GM12878 (cell line): ENCODE data around the gene PKMYT1.

Source experiments
- HDAC6 ChIP-seq: fragments of 200-600 bp; sonication (generic); IDR thresholded peaks from one replicate; pipeline ENCODE4 v1.8.0; 2017; ENCODE audit warnings: antibody characterized with exemption; ENCODE audit not compliant: unreplicated experiment
- RAD21 ChIP-seq: IDR thresholded peaks from 2 replicates; pipeline ENCODE4 v1.6.1; 2011; ENCODE audit warnings: mild to moderate bottlenecking, low read depth, low read length, moderate library complexity; ENCODE audit not compliant: insufficient read depth
- RCOR1 ChIP-seq: conservative IDR thresholded peaks from 2 replicates; pipeline ENCODE4 v1.6.1; 2012; ENCODE audit warnings: low read depth, low read length, improper control_type of control experiment
- SIN3A ChIP-seq: IDR thresholded peaks from 2 replicates; pipeline ENCODE4 v1.6.1; 2012; ENCODE audit warnings: low read depth, low read length, improper control_type of control experiment
- SP1 ChIP-seq: IDR thresholded peaks from one replicate; pipeline ENCODE4 v1.6.1; 2011; ENCODE audit warnings: low read depth, low read length
- TF ChIP-seq, protein P1 (sequence below), 3 experiments: IDR thresholded peaks in 2 of 3; conservative IDR thresholded peaks in 1 of 3; 2 replicates each; pipeline ENCODE4 v1.5.1; 2011; ENCODE audit warnings: low read depth in 3 of 3, low read length in 3 of 3, mild to moderate bottlenecking in 3 of 3, control low read depth in 2 of 3, moderate library complexity in 2 of 3, inconsistent platforms in 1 of 3, mixed read lengths in 1 of 3; ENCODE audit not compliant: control insufficient read depth in 2 of 3, insufficient read depth in 1 of 3; ENCODE audit errors: extremely low read depth in 1 of 3
- TF ChIP-seq, protein P2 (sequence below): IDR thresholded peaks from 2 replicates; pipeline ENCODE4 v1.6.1; 2012; ENCODE audit warnings: low read depth, low read length, improper control_type of control experiment

DNA sequence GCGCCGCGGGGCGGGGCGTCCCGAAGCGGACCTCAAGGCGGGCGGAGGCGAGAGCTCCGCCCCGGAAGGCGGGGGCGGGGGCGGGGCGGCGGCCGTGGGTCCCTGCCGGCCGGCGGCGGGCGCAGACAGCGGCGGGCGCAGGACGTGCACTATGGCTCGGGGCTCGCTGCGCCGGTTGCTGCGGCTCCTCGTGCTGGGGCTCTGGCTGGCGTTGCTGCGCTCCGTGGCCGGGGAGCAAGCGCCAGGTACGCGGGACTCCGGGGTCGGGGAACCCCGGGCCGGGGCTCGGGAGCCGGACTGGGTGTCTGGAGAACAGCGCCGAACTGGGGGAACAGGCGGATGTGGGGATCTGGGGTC, 40.0 kb upstream of the PKMYT1 start, which contains the start of gene TNFRSF12A:
- no peak for TF ChIP-seq HDAC6
- TF ChIP-seq, protein P1, sequence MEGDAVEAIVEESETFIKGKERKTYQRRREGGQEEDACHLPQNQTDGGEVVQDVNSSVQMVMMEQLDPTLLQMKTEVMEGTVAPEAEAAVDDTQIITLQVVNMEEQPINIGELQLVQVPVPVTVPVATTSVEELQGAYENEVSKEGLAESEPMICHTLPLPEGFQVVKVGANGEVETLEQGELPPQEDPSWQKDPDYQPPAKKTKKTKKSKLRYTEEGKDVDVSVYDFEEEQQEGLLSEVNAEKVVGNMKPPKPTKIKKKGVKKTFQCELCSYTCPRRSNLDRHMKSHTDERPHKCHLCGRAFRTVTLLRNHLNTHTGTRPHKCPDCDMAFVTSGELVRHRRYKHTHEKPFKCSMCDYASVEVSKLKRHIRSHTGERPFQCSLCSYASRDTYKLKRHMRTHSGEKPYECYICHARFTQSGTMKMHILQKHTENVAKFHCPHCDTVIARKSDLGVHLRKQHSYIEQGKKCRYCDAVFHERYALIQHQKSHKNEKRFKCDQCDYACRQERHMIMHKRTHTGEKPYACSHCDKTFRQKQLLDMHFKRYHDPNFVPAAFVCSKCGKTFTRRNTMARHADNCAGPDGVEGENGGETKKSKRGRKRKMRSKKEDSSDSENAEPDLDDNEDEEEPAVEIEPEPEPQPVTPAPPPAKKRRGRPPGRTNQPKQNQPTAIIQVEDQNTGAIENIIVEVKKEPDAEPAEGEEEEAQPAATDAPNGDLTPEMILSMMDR (IDR thresholded peaks at IDR 0.05 in 2 of 3, conservative IDR thresholded peaks at IDR 0.05 in 1 of 3; ENCODE audit: control insufficient read depth in 2 of 3, extremely low read depth in 1 of 3, insufficient read depth in 1 of 3, low read depth in 3 of 3, low read length in 3 of 3) = 0 out of 6 replicates have a peak, but pooled peaks of 1 of the 3 experiments have one; percentile 1
- no peak for TF ChIP-seq RAD21
- TF ChIP-seq RCOR1 = no peak
- TF ChIP-seq, protein P2, sequence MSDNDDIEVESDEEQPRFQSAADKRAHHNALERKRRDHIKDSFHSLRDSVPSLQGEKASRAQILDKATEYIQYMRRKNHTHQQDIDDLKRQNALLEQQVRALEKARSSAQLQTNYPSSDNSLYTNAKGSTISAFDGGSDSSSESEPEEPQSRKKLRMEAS = no peak
- TF ChIP-seq SP1 = no peak
- no peak for TF ChIP-seq SIN3A
